Measurements from ENCODE around the gene TCN2.
"Not testable (repeated sequence)": the region's sequence is repeated elsewhere in the genome, so short reads cannot be mapped to it uniquely, and the experiment has no call there.

Gene TCN2

GRCh38 chr22:30580896-30581295 lies 26.1 kb upstream of the TCN2 start:
- no peak for DNase-seq

- no peak for DNase-seq
These were observed 24.9 kb upstream of the TCN2 start for GRCh38 chr22:30582051-30582450.

- DNase-seq: no peak
These were observed 24.0 kb upstream of the TCN2 start for GRCh38 chr22:30582788-30583545.

GRCh38 chr22:30584441-30584840 lies 22.5 kb upstream of the TCN2 start:
- no peak for DNase-seq

GRCh38 chr22:30586414-30586813 lies 20.6 kb upstream of the TCN2 start:
- DNase-seq: no peak

- DNase-seq: peak; percentile 11
These were observed 15.8 kb upstream of the TCN2 start for GRCh38 chr22:30591191-30591587.

- peak; percentile 96 for DNase-seq
These were observed 15.2 kb upstream of the TCN2 start, which contains the start of gene PES1 for GRCh38 chr22:30591588-30592359. Gene PES1 (minus strand): TSS chr22:30591910. CDS start chr22:30591833, 77 bp downstream.

- DNase-seq: not testable (repeated sequence)
These were observed 14.6 kb upstream of the TCN2 start for GRCh38 chr22:30592360-30592713.

GRCh38 chr22:30596199-30596598 lies 10.8 kb upstream of the TCN2 start:
- DNase-seq: no peak

- DNase-seq: no peak
These were observed 10.1 kb upstream of the TCN2 start for GRCh38 chr22:30596886-30597285.

- DNase-seq: no peak
These were observed 8.0 kb upstream of the TCN2 start for GRCh38 chr22:30598986-30599385.

GRCh38 chr22:30600921-30601320 lies 6.1 kb upstream of the TCN2 start:
- DNase-seq: no peak

- no peak for DNase-seq
These were observed 5.5 kb upstream of the TCN2 start for GRCh38 chr22:30601464-30601863.

- DNase-seq: peak; percentile 30
These were observed 4.9 kb upstream of the TCN2 start for GRCh38 chr22:30602049-30602448.

GRCh38 chr22:30603801-30604200 lies 3.2 kb upstream of the TCN2 start:
- DNase-seq: no peak

- no peak for DNase-seq
These were observed 2.3 kb upstream of the TCN2 start for GRCh38 chr22:30604723-30605122.

- peak; percentile 28 for DNase-seq
These were observed 1.4 kb upstream of the TCN2 start for GRCh38 chr22:30605449-30606110.

GRCh38 chr22:30607300-30607930 lies 441 bp downstream of the TCN2 start:
- DNase-seq: no peak

- no peak for DNase-seq
These were observed 965 bp downstream of the TCN2 start for GRCh38 chr22:30607939-30608338.

GRCh38 chr22:30609260-30610185 lies 2.5 kb downstream of the TCN2 start:
- peak; percentile 65 for DNase-seq

- no peak for DNase-seq
These were observed 3.3 kb downstream of the TCN2 start for GRCh38 chr22:30610299-30610698.

GRCh38 chr22:30611197-30611596 lies 4.2 kb downstream of the TCN2 start:
- no peak for DNase-seq
